CD4-positive, CD25-positive, alpha-beta regulatory T cell (primary cell): ENCODE data around the gene SH2D1A. TPM values are rescaled to one million over a fixed set of nuclear protein-coding genes. Genes with fewer than 3 reads are reported as not detected.

Experiments
- ATAC-seq, 2 donors: fragments of 150-1000 bp; cut with Tn5 transposase; one replicate each; pipeline ENCODE4 v1.10.0; 2021; ENCODE audit warnings: low read depth in 2 of 2, moderate number of reproducible peaks in 2 of 2, moderate library complexity in 1 of 2
- DNase-seq, 3 donors: peaks; one replicate each; pipeline versions ENCODE4 v3.0.0 to v3.0.0-alpha.2; 2012 to 2022; ENCODE audit warnings: mixed read lengths in 1 of 3
- H3K27ac ChIP-seq: one replicate; pipeline ENCODE4 v1.7.0; 2013; ENCODE audit warnings: mild to moderate bottlenecking, low read length; ENCODE audit not compliant: insufficient read depth, poor library complexity, severe bottlenecking
- H3K27me3 ChIP-seq: one replicate; pipeline ENCODE4 v1.7.0; 2013; ENCODE audit warnings: low read length; ENCODE audit not compliant: control insufficient read depth, insufficient read depth
- H3K36me3 ChIP-seq: one replicate; pipeline ENCODE4 v1.7.0; 2013; ENCODE audit warnings: mild to moderate bottlenecking, low read length, moderate library complexity; ENCODE audit not compliant: control insufficient read depth, insufficient read depth
- H3K4me1 ChIP-seq: 2 replicates; pipeline ENCODE4 v1.7.0; 2013; ENCODE audit warnings: mild to moderate bottlenecking, low read length; ENCODE audit not compliant: insufficient read depth, control insufficient read depth, poor library complexity, severe bottlenecking
- H3K4me3 ChIP-seq: one replicate; pipeline ENCODE4 v1.7.0; 2013; ENCODE audit warnings: low read depth, mild to moderate bottlenecking, low read length, moderate library complexity
- H3K9me3 ChIP-seq, 2 experiments: 1 replicate in 1 of 2; 2 replicates in 1 of 2; pipeline ENCODE4 v1.7.0; 2013; ENCODE audit warnings: low read length in 2 of 2, mild to moderate bottlenecking in 1 of 2, moderate library complexity in 1 of 2; ENCODE audit not compliant: control insufficient read depth in 2 of 2
- H3K27ac Mint-ChIP-seq, 3 donors: one replicate each; pipeline ENCODE4 v1.8.0; 2020 to 2022; ENCODE audit warnings: mild to moderate bottlenecking in 3 of 3, mixed read lengths in 3 of 3, moderate library complexity in 2 of 3
- H3K27me3 Mint-ChIP-seq: one replicate; pipeline ENCODE4 v1.8.0; 2022; ENCODE audit warnings: mild to moderate bottlenecking, mixed read lengths
- H3K36me3 Mint-ChIP-seq: one replicate; pipeline ENCODE4 v1.8.0; 2020; ENCODE audit warnings: mixed read lengths
- H3K4me1 Mint-ChIP-seq, 4 donors: one replicate each; pipeline ENCODE4 v1.8.0; 2020 to 2022; ENCODE audit warnings: mixed read lengths in 4 of 4, mild to moderate bottlenecking in 1 of 4
- H3K4me3 Mint-ChIP-seq, 4 donors: one replicate each; pipeline ENCODE4 v1.8.0; 2020 to 2022; ENCODE audit warnings: mild to moderate bottlenecking in 4 of 4, mixed read lengths in 4 of 4, moderate library complexity in 3 of 4
- H3K9me3 Mint-ChIP-seq, 7 donors: one replicate each; pipeline ENCODE4 v1.8.0; 2020 to 2022; ENCODE audit warnings: mixed read lengths in 7 of 7, mild to moderate bottlenecking in 3 of 7, moderate library complexity in 2 of 7
- polyA plus RNA-seq, 4 donors: library from polyadenylated mRNA; unstranded; fragments of 300-500 nt; fragmentation: Illumina TruSeq; gene quantifications; one replicate each; pipeline ENCODE4 v1.2.3, GENCODE V29; 2021
- total RNA-seq: library from RNA; stranded (reverse); gene quantifications from one replicate; pipeline ENCODE4 v1.2.3, GENCODE V29; 2022

The SH2D1A gene
- total and polyA plus RNA-seq, 5 donors from 2014 or later = 42.7 to 128 (median 70.3) TPM

GRCh38 chrX:124388562-124388961 lies 42.2 kb downstream of the SH2D1A start:
- Mint-ChIP-seq H3K27me3 (no peaks in the 10 kb centered on the region), H3K36me3 (peaks cover 3% of the 10 kb centered on the region), H3K4me3 (no peak overlapping the region), H3K4me1 (peaks cover 0 to 2% (median 0%) of the 10 kb centered on the region in 4 donors), H3K9me3 (no peaks in the 10 kb centered on the region), H3K27ac (no peak overlapping the region)
- ATAC-seq (peak; percentile 56 to 74), DNase-seq (peak; percentile 6 to 76 (median 56))
- no peaks in the 10 kb centered on the region for H3K27me3 ChIP-seq
- H3K36me3 ChIP-seq = peaks cover 2% of the 10 kb centered on the region
- no peaks in the 10 kb centered on the region for H3K9me3 ChIP-seq
- H3K27ac ChIP-seq = no peak overlapping the region
- H3K4me1 ChIP-seq = no peaks in the 10 kb centered on the region
- H3K4me3 ChIP-seq = no peak overlapping the region

GRCh38 chrX:124392794-124393193 lies 46.4 kb downstream of the SH2D1A start:
- DNase-seq (no peak), ATAC-seq (no peak)
- Mint-ChIP-seq H3K9me3 (no peaks in the 10 kb centered on the region), H3K27ac (no peak overlapping the region), H3K27me3 (no peaks in the 10 kb centered on the region), H3K4me3 (no peak overlapping the region), H3K36me3 (peaks cover 3% of the 10 kb centered on the region), H3K4me1 (peaks cover 7 to 23% (median 15%) of the 10 kb centered on the region in 4 donors)
- no peaks in the 10 kb centered on the region for H3K9me3 ChIP-seq
- no peak overlapping the region for H3K4me3 ChIP-seq
- no peaks in the 10 kb centered on the region for H3K27me3 ChIP-seq
- no peak overlapping the region for H3K27ac ChIP-seq
- peaks cover 10% of the 10 kb centered on the region for H3K4me1 ChIP-seq
- no peaks in the 10 kb centered on the region for H3K36me3 ChIP-seq

GRCh38 chrX:124393238-124393637 lies 46.9 kb downstream of the SH2D1A start:
- no peaks in the 10 kb centered on the region for H3K36me3 ChIP-seq
- Mint-ChIP-seq H3K27ac (no peak overlapping the region), H3K4me1 (peaks cover 7 to 23% (median 15%) of the 10 kb centered on the region in 4 donors), H3K36me3 (peaks cover 3% of the 10 kb centered on the region), H3K9me3 (no peaks in the 10 kb centered on the region), H3K4me3 (peak overlapping the region in 1 of 4 donors; percentile 80), H3K27me3 (no peaks in the 10 kb centered on the region)
- H3K27ac ChIP-seq = no peak overlapping the region
- no peak for DNase-seq
- no peak overlapping the region for H3K4me3 ChIP-seq
- H3K4me1 ChIP-seq = peaks cover 10% of the 10 kb centered on the region
- ATAC-seq = no peak
- H3K27me3 ChIP-seq = no peaks in the 10 kb centered on the region
- no peaks in the 10 kb centered on the region for H3K9me3 ChIP-seq

DNA sequence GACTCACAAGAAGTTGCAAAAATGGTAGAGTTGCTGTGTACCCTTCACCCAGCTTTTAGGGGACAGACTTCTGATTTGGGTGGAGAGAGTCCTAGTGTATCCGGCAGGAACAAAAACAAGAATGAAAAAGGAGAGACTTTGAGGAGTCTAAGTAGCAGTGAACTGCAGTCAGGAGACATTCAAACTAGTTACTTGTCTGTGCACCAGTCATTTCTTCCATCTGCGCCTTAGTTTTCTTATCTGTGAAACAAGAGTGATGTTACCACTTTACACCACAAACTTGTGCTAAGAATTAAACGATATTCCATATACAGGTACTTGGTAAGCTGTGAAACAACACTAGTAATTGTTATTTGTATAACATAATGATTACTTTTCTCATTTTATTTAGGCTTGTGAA lies 47.3 kb downstream of the SH2D1A start:
- no peak for ATAC-seq
- Mint-ChIP-seq H3K27ac (no peak overlapping the region), H3K4me1 (peaks cover 7 to 23% (median 15%) of the 10 kb centered on the region in 4 donors)

DNA sequence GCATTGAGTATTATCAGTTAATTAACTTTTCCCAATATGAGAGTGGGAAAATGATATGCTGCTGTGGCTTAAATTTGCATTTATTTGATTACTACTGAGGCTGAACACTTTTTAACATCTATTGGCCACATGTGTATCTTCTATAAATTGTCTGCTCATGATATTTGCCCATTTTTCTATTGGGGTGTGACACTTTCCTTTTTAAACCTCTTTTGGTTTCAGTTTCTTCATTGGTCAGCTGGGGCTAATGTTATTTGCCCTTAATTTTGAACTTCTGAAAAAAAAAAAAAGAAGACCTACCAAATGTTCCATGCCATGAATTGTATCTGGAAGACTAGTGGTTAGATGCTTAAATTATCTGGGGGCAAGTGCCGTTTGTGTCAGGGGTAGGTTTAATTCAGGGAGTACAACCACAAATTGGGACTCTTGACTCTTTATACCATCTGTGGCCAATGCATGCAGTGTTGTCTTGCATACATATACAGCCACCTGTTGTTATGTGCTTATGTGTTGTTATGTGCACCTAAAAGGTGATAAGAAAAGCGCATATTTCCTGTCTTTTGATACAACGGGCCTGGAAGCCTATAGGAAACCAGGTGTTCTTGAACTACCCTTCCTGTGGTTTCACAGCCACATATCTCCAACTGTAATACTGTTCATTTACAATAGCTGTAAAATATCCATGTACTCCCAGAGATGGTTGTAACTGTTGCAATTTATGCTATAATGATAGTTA lies 49.0 kb downstream of the SH2D1A start:
- Mint-ChIP-seq H3K4me3 (peak overlapping the region; percentile 6 to 61 (median 48)), H3K4me1 (peaks cover 7 to 23% (median 15%) of the 10 kb centered on the region in 4 donors), H3K9me3 (no peaks in the 10 kb centered on the region), H3K36me3 (peaks cover 3% of the 10 kb centered on the region), H3K27me3 (no peaks in the 10 kb centered on the region), H3K27ac (peak overlapping the region; percentile 3 to 76 (median 18))
- no peaks in the 10 kb centered on the region for H3K9me3 ChIP-seq
- peak overlapping the region; percentile 63 for H3K4me3 ChIP-seq
- H3K36me3 ChIP-seq = no peaks in the 10 kb centered on the region
- no peaks in the 10 kb centered on the region for H3K27me3 ChIP-seq
- peaks cover 10% of the 10 kb centered on the region for H3K4me1 ChIP-seq
- peak overlapping the region; percentile 14 for H3K27ac ChIP-seq
- ATAC-seq (peak in 1 of 2 donors; percentile 28), DNase-seq (peak in 2 of 3 donors; percentile 6 to 41)

More for the DNA sequence above, 47.3 kb downstream of the SH2D1A start:
- Mint-ChIP-seq H3K4me3 (peak overlapping the region in 1 of 4 donors; percentile 80), H3K36me3 (peaks cover 3% of the 10 kb centered on the region), H3K9me3 (no peaks in the 10 kb centered on the region), H3K27me3 (no peaks in the 10 kb centered on the region)
- H3K36me3 ChIP-seq = no peaks in the 10 kb centered on the region
- no peak for DNase-seq
- H3K27ac ChIP-seq = no peak overlapping the region
- H3K27me3 ChIP-seq = no peaks in the 10 kb centered on the region
- no peaks in the 10 kb centered on the region for H3K9me3 ChIP-seq
- H3K4me3 ChIP-seq = no peak overlapping the region
- H3K4me1 ChIP-seq = peaks cover 10% of the 10 kb centered on the region

- Mint-ChIP-seq H3K4me1 (peaks cover 0 to 5% (median 0%) of the 10 kb centered on the region in 4 donors), H3K4me3 (no peak overlapping the region), H3K27me3 (no peaks in the 10 kb centered on the region), H3K27ac (no peak overlapping the region), H3K9me3 (peaks cover 0 to 3% (median 0%) of the 10 kb centered on the region in 7 donors), H3K36me3 (no peaks in the 10 kb centered on the region)
- H3K27me3 ChIP-seq = no peaks in the 10 kb centered on the region
- H3K27ac ChIP-seq = no peak overlapping the region
- no peak overlapping the region for H3K4me3 ChIP-seq
- H3K36me3 ChIP-seq = no peaks in the 10 kb centered on the region
- ATAC-seq = no peak
- no peaks in the 10 kb centered on the region for H3K4me1 ChIP-seq
- no peaks in the 10 kb centered on the region for H3K9me3 ChIP-seq
- DNase-seq = no peak
Measured at GRCh38 chrX:124401696-124402095, 55.3 kb downstream of the SH2D1A start.

DNA sequence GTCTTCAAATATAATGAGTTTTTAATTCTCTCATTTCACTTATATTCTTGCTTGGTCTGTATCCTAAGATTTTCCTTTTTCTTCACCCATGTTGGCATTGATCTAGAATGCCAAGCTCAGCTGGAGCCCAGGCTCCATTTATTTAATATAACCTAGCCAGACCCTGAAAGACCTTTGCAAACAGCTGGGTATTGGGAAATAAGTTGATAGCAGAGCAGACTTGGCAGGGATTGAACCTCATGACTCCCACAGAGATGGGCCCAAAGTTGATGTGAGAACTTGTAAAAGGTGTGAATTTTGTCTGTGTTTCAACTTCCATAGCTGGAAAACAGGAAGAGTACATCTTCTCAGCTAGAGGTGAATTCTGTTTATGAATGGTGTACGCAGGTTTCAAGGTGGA lies 59.5 kb downstream of the SH2D1A start:
- no peaks in the 10 kb centered on the region for H3K27me3 ChIP-seq
- no peaks in the 10 kb centered on the region for H3K36me3 Mint-ChIP-seq
- H3K9me3 ChIP-seq = no peaks in the 10 kb centered on the region
- no peak overlapping the region for H3K27ac ChIP-seq
- no peak overlapping the region for H3K4me3 ChIP-seq
- no peaks in the 10 kb centered on the region for H3K4me1 Mint-ChIP-seq
- H3K27ac Mint-ChIP-seq = no peak overlapping the region
- DNase-seq (no peak), ATAC-seq (no peak)
- H3K4me1 ChIP-seq = no peaks in the 10 kb centered on the region
- no peak overlapping the region for H3K4me3 Mint-ChIP-seq
- H3K36me3 ChIP-seq = no peaks in the 10 kb centered on the region
- no peaks in the 10 kb centered on the region for H3K27me3 Mint-ChIP-seq
- peaks cover 0 to 3% (median 0%) of the 10 kb centered on the region in 7 donors for H3K9me3 Mint-ChIP-seq
